CD4-positive, alpha-beta T cell (primary cell): Measurements from ENCODE around the gene CHST15. TPM values are rescaled to one million over a fixed set of nuclear protein-coding genes. Genes with fewer than 3 reads are reported as not detected.

Experiments
- ATAC-seq: fragments of 200-7000 bp; cut with Tn5 transposase; one replicate; pipeline ENCODE4 v1.10.0; 2022; ENCODE audit warnings: mild to moderate bottlenecking; ENCODE audit not compliant: poor library complexity
- CTCF ChIA-PET: fragments of 350-600 bp; sonication (Branson Sonifier 250); formaldehyde crosslinking; loops from one replicate; lab custom pipeline; 2021; ENCODE audit warnings: antibody characterized with exemption, inconsistent platforms; lab: Charles Lee
- POLR2A ChIA-PET: fragments of 350-600 bp; sonication (Branson Sonifier 250); formaldehyde crosslinking; loops from one replicate; lab custom pipeline; 2021; ENCODE audit warnings: antibody characterized with exemption, inconsistent platforms; lab: Charles Lee
- DNase-seq, 14 experiments: peaks; one replicate each; pipeline ENCODE4 v3.0.0-alpha.2; 2013 to 2020; ENCODE audit warnings: mixed read lengths in 2 of 14
- H3K27ac ChIP-seq, 2 donors: one replicate each; pipeline versions ENCODE4 v1.5.1 to v1.7.0; 2013; ENCODE audit warnings: low read length in 2 of 2, low read depth in 1 of 2, mild to moderate bottlenecking in 1 of 2
- H3K27me3 ChIP-seq, 2 experiments: 1 replicate in 1 of 2; 2 replicates in 1 of 2; pipeline versions ENCODE4 v1.6.1 to v1.7.0; 2013; ENCODE audit warnings: low read length in 2 of 2, control low read depth in 1 of 2, mild to moderate bottlenecking in 1 of 2, moderate library complexity in 1 of 2; ENCODE audit not compliant: insufficient read depth in 2 of 2, control insufficient read depth in 1 of 2
- H3K36me3 ChIP-seq: one replicate; pipeline ENCODE4 v1.6.1; 2013; ENCODE audit warnings: low read length, control low read depth; ENCODE audit not compliant: insufficient read depth
- H3K4me1 ChIP-seq: one replicate; pipeline ENCODE4 v1.6.1; 2013; ENCODE audit warnings: low read length, control low read depth; ENCODE audit not compliant: insufficient read depth
- H3K4me3 ChIP-seq: one replicate; pipeline ENCODE4 v1.5.1; 2013; ENCODE audit warnings: mild to moderate bottlenecking, low read length, moderate library complexity
- H3K9me3 ChIP-seq, 2 experiments: 1 replicate in 1 of 2; 2 replicates in 1 of 2; pipeline versions ENCODE4 v1.6.1 to v1.7.0; 2013; ENCODE audit warnings: low read length in 2 of 2, mild to moderate bottlenecking in 2 of 2, control low read depth in 1 of 2, moderate library complexity in 1 of 2; ENCODE audit not compliant: control insufficient read depth in 1 of 2, insufficient read depth in 1 of 2
- H3K27ac Mint-ChIP-seq: one replicate; pipeline ENCODE4 v1.8.0; 2020; ENCODE audit warnings: mixed read lengths
- H3K27me3 Mint-ChIP-seq: one replicate; pipeline ENCODE4 v1.8.0; 2021; ENCODE audit warnings: mixed read lengths
- H3K36me3 Mint-ChIP-seq: one replicate; pipeline ENCODE4 v1.8.0; 2021; ENCODE audit warnings: low read depth, mixed read lengths
- H3K4me1 Mint-ChIP-seq: one replicate; pipeline ENCODE4 v1.8.0; 2021; ENCODE audit warnings: low read depth, mixed read lengths
- H3K4me3 Mint-ChIP-seq: one replicate; pipeline ENCODE4 v1.8.0; 2020; ENCODE audit warnings: mild to moderate bottlenecking, mixed read lengths
- H3K9me3 Mint-ChIP-seq: one replicate; pipeline ENCODE4 v1.8.0; 2020; ENCODE audit warnings: mixed read lengths
- CTCF ChIP-seq: fragments of 200-600 bp; IDR thresholded peaks from one replicate; pipeline ENCODE4 v1.8.0; 2022; ENCODE audit warnings: antibody characterized with exemption, mild to moderate bottlenecking
- intact Hi-C, 2 experiments: fragments of 100-400 bp; cut with DNase I in 1 of 2; cut with micrococcal nuclease in 1 of 2; formaldehyde crosslinking; loops; one replicate each; pipeline versions ENCODE4 v1.15.1 to v1.9.0; 2023 to 2025; cut with DNase I, micrococcal nuclease
- total RNA-seq, 174 experiments: library from RNA in 2 of 174; stranded (reverse) in 2 of 174; gene quantifications; one replicate each; pipeline ENCODE4 v1.2.3 and lab custom pipeline; 2021 to 2026

The CHST15 gene
- total RNA-seq, 2 experiments from 2014 or later = 0.42 to 0.52 TPM

- Mint-ChIP-seq H3K27ac (no peak overlapping the region), H3K4me1 (peaks cover 20% of the 10 kb centered on the region), H3K4me3 (no peak overlapping the region), H3K36me3 (no peaks in the 10 kb centered on the region), H3K9me3 (no peaks in the 10 kb centered on the region), H3K27me3 (peaks cover 4% of the 10 kb centered on the region)
- no peak for TF ChIP-seq CTCF
- Histone ChIP-seq H3K27me3 (peaks cover 0 to 2% of the 10 kb centered on the region in 2 experiments), H3K9me3 (no peaks in the 10 kb centered on the region), H3K4me3 (no peak overlapping the region), H3K36me3 (no peaks in the 10 kb centered on the region), H3K4me1 (no peaks in the 10 kb centered on the region), H3K27ac (no peak overlapping the region)
- ATAC-seq (no peak), DNase-seq (no peak)
- ChIA-PET POLR2A (no interaction called here), CTCF (no interaction called here)
- intact Hi-C loops = no loop called here
Measured at GRCh38 chr10:124071141-124071540, 22.3 kb downstream of the CHST15 start.

- ATAC-seq (no peak), DNase-seq (no peak)
- no peaks in the 10 kb centered on the region for H3K4me1 ChIP-seq
- H3K27ac ChIP-seq = no peak overlapping the region
- H3K4me3 ChIP-seq = no peak overlapping the region
- no peaks in the 10 kb centered on the region for H3K36me3 ChIP-seq
- Mint-ChIP-seq H3K9me3 (no peaks in the 10 kb centered on the region), H3K27me3 (peaks cover 4% of the 10 kb centered on the region), H3K4me3 (no peak overlapping the region), H3K27ac (no peak overlapping the region), H3K4me1 (peaks cover 24% of the 10 kb centered on the region), H3K36me3 (no peaks in the 10 kb centered on the region)
- H3K27me3 ChIP-seq = peaks cover 0 to 2% of the 10 kb centered on the region in 2 experiments
- no peaks in the 10 kb centered on the region for H3K9me3 ChIP-seq
- intact Hi-C loops = no loop called here
- ChIA-PET POLR2A (no interaction called here), CTCF (no interaction called here)
- TF ChIP-seq CTCF = no peak
Measured at GRCh38 chr10:124070666-124071065, 22.7 kb downstream of the CHST15 start.

- H3K4me1 Mint-ChIP-seq = peaks cover 30% of the 10 kb centered on the region
- CTCF ChIA-PET = no interaction called here
- Histone ChIP-seq H3K36me3 (no peaks in the 10 kb centered on the region), H3K9me3 (no peaks in the 10 kb centered on the region), H3K4me3 (no peak overlapping the region), H3K27me3 (peaks cover 0 to 2% of the 10 kb centered on the region in 2 experiments), H3K4me1 (peaks cover 4% of the 10 kb centered on the region), H3K27ac (no peak overlapping the region)
- H3K36me3 Mint-ChIP-seq = no peaks in the 10 kb centered on the region
- TF ChIP-seq CTCF = no peak
- intact Hi-C loops = no loop called here
- no peaks in the 10 kb centered on the region for H3K9me3 Mint-ChIP-seq
- ATAC-seq = no peak
- H3K27me3 Mint-ChIP-seq = peaks cover 4% of the 10 kb centered on the region
- no peak overlapping the region for H3K4me3 Mint-ChIP-seq
- H3K27ac Mint-ChIP-seq = no peak overlapping the region
- POLR2A ChIA-PET = no interaction called here
- DNase-seq = peak in 2 of 14 experiments; percentile 19 to 43
Measured at GRCh38 chr10:124069341-124070264, 23.8 kb downstream of the CHST15 start.
